ENCODE data around the gene C10orf95.

C10orf95 gene

DNA sequence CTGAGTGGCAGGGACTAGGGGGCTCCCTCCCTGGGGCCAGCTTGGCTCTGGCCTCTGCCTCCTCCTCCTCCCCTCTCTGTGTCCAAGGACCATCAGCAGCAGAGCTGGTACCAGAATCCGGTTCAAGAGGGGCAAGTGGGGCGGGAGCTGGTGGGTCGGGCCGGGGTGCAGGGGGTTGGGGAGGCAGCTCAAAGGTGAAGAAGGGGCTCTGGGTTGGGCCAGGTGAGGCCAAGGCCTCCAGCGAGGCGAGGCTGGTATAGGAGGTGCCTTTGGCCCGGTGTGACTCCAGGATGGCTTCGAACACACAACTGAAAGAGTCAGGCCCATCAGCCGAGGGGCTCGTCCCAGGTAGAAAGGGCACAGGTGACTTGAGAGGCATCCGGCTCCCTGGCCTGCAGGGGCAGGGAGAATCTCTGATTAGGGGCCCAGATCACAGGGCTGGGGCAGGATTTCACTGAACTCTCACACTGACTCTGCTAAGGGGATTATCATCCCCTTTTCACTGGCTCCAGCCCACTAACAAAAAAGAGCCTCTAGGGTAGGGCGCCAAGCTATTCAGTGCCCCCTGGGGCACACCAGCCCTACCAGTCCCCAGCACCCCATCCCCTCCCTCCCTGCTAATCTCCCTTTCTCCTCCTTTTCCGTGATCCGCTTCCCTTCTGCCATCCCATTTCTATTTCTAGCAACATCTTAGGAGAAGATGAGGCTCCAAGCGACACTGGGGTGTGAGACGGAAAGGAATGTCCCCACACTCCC lies 37.4 kb downstream of the C10orf95 start:
- no peak for DNase-seq

DNA sequence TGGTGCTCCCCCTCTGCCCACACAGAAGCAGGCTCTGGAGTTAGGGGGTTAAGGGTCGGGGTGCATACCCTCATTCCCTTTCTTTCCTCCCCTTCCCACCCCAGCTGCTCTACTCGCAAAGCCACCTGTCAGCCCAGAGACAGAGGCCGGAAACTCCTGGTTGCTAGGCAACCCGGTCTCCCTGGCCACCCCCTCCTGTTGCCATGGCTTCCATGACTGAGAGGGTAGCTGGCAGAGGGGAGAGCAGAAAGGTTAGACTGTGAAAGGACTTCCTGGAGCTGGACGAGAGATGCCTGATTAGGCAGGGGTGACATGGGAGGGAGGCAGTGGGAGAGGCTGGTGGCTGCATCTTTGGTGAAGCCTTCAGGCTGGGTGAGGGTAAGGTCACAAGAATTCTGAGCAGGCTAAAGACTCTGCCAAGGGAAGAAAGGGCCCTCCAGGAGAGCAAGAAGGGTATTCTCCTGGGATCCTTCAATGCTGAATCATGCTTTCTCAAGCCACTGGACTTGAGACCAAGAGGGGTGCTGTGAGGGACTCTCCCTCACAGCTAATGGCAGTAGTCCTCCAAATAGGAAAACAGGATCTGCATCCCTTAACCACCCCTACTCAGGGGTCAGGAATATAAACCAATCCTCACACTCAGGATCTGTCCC lies 38.2 kb downstream of the C10orf95 start:
- peak; percentile 71 for DNase-seq

DNA sequence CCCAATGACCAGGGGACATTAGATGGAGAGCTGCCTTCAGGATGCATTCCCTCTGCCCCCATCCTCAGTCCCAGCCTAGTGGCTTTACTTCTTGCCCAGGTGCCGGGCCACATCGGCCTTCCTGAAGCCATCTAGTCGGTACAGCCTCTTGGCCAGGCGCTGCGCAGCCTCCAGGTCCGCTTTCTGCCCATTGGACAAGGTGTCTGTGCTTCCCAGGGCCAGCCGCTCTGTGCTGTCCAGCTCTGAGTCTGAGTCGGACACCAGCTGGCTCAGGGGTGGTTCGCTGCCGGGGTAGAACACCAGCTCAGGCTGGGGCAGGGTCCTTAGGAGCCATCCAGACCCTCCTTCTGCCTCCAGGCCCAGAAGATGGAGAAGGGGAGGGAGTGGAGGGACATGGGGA lies 39.0 kb downstream of the C10orf95 start:
- DNase-seq = peak; percentile 51

DNA sequence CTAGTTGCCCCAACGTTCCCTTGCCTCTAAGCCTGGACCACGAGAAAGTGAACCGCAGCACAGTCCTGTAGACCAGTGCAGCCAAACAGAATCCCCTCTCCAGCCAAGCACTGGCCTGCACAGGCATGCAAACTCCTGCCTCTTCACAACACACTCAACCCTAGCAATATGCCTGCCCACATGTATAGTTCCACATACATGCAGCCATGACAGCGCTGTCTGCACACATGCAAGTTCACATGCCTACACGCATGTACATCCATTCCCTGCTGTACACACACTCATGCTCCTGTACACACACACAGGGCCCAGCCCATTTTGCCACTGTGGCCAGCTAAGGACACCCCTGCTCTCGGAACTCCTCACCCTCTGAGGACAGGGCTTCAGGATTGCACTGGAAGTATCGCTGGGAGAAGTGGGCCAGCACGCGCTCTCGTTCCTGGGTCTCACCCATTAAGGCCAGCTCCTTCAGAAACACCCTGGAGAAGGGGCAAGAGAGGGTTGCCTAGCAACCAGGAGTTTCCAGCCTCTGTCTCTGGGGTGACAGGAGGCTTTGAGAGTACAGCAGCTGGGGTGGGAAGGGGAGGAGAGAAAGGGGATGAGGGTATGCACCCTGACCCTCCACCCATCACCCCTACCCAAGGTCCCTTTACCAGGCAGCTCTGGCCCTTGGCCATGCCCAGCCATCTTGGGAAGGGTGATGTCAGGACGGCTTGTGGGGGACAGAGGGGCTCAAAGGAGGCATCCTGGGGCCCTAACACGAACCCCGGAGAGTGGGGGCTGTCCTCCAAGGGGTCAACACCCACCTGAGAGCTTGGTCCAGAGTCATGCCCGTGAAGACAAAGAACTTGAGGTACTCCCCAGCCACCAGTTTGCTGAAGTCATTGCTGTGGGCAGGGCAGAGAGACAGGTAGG lies 39.7 kb downstream of the C10orf95 start:
- peak; percentile 54 for DNase-seq

DNA sequence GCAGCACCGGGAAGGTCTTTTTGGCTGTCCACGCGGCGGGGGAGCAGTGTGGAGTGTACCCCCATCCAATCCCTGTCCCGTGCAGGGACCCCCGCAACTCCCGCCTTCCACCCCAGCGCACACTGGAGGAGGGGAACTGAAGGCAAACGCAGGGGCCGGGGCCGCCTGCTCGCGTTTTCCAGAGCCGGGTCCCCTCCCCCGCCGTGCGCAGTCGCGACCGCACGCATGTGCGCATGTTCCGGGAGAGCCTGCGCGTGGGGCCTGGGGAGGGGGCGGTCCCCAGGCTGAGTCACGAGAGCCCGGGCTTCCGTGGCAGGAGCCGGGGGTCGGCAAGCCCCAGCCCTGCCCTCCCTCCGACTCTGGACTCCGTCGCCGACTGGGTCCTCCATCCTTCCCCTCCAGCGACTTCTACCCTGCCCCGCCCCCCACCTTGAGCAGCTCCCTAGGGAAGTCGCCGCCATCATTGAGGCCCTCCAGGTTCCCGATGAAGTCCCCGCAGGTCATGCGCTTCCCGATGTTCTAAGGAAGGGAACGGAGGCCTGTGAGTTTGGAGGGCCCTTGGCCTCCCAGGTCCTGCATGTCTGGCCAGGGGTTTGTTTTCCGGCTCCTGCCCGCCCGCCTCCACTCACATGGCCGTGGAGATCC lies 40.8 kb downstream of the C10orf95 start:
- DNase-seq = peak; percentile 79

DNA sequence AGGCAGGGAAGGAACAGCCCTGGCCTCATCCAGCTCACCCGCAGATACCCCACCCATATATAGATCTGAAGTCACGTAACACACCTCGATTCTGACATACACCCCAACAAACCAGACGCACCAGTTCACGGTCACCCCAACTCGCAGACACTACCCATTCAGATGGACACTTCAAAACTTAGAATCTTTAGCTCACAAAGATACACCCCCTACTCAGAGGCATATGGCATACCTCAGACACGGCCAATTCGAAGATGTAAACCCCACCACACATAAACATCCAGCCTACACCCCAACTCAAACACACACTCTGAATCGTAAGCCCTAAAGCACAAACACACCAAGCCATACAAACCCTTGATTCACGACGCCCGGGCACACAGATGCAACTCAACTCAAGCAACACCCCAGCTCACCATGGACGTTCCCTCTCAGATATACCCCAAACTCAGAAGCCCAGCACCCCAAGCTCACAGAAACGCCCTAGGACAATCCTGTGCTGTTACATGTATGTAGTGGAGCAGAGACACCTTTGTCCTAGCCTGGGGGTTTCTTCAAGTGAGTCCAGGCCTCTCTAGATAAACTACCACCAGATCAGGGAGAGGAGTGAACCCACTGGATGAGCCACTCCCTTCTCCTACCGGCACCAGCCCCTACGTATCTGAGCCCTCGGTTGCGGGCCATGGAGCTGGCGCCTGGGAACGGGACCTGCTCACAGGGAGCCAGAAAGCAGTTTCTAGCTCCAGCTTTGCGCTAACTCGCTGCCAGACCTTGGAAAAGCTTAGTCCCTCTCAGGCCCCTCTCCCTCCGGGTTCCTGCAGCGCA lies 41.5 kb downstream of the C10orf95 start:
- no peak for DNase-seq

DNA sequence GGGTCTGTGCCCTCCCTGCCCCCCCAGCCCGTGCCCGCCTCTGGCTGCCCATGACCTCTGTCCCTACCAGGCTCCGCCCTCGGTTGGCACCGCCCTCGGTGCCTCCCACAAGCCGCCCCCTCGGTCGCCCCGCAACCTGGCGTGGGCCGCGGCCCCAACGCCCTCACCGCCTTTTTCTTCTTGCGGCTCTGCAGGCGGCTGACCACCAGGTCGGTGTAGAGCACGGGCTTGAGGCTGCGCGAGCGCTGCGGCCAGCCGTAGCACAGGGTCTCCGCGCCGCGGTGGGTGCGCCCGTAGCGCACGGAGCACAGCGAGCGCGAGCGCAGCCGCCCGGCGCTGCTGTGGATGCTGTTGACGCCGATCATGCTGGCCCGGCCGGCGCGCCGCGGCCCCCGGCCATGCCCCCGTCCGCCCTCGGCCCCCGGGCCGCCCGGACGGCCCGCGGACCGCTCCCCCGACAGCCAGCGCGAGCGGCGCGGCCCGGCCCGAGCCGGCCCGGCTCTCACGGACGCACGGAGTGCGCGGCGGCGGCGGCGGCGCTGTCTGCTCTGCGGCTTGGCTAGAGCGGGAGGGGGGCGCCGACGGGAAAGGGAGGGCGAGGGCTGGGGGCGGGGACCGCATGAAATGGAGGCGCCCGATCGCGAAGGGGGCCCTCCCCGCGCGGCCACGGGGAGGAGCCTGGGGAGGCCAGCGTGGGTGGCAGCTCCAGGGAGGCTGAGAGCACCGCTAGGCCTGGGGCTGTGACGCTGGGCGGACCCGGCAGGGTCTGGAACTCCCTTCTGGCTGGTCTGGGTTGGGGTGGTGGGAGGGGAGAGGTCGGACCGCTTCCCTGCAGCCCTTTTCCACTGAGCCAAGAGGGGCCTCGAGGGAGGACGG lies 42.4 kb downstream of the C10orf95 start:
- DNase-seq = peak; percentile 87

DNA sequence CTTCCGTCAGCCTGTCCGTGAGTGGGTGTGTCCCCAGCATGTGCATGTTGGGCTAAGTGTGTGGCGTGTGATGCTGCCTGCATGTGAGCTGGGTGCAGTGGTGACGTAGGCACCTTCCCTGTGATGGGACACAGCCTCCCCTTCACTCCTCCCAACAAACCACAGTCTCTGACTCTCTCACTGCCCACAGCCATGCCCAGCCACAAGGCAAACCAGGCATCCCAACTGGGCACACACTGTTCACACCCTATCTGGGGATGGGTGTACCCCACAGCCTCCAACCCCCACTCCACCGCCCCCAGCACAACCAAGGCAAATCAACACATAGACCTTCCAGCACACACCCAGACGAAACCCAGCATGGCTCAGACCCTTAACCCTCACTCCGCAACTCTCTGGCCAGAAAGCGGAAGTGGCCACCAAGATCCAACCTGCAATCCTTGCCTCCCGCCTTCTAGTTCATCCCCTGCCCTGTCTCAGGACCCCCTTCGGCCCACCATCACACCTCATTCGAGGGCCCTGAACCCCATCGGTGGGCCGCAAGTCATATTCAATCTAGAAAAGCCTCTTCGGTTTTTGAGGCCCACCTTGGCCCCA lies 43.1 kb downstream of the C10orf95 start:
- peak; percentile 60 for DNase-seq

DNA sequence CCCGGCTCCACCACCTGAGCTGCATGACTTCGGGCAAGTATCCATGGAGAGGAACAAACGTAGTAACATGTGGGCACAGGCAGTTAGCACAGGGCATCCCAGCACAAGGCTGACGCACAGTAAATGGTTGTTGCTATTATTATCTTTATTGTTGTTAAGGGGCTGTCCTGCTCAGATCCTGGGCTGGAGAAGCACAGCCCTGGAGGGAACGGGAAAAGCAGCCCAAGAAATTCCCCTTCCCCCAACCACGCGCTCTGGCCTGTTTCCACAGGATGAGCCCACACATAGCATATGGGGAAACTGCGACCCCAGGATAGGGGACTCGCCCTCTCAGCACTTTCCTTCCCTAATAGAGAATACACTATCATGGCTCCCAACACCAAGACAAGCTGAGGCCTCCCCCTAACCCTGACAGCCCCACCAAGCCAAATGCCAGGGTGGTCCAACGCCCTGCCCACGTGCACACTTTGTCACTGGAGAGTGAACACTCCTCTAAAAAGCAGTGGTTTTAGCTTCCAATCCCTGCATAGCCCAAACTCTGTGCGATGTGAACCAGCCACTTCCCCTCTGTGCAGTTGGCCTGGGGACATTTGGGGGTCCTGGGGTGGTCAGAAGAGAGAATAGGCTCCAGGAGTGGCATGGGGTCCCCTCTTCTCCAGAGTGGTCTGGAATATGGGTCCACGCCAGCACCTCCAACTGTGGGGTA lies 43.8 kb downstream of the C10orf95 start:
- no peak for DNase-seq

DNA sequence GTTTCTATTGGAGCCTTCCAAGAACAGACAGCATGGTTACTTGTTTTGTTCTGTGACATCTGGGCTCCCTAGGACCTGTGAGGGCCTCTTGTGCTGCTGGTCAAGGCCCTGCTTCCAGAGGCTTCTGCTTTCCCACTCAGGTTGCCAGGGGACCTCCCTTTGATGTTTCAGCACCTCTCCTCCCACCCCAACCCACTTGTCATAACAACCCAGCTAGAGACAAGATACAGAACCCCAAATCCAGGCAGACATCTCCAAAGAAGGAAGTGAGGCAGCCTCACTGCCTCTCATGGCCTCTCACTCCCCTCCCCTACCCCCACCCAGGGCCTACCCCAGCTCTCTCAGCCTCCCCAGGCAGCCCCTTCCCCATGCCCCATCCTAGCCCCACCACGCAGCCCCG lies 44.5 kb downstream of the C10orf95 start:
- no peak for DNase-seq

DNA sequence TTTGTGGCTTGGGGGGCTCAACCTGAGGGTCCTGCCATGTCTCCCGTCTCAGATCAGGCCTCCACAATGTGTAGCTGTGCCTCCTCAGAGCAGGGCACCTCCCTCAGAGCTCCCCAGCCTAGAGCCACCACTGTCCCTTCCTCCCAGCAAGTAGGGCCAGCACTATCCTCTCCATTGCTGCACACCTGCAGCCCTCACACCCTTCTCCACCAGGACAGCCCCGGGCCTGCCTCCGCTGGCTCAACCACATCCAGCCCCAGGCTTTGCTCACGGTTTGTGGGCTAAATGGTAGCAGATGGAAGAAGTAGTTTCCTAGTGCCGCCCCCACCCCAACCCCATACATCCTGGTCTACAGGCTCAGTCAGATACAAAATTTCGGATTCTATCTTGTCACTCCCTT lies 45.7 kb downstream of the C10orf95 start:
- no peak for DNase-seq

DNA sequence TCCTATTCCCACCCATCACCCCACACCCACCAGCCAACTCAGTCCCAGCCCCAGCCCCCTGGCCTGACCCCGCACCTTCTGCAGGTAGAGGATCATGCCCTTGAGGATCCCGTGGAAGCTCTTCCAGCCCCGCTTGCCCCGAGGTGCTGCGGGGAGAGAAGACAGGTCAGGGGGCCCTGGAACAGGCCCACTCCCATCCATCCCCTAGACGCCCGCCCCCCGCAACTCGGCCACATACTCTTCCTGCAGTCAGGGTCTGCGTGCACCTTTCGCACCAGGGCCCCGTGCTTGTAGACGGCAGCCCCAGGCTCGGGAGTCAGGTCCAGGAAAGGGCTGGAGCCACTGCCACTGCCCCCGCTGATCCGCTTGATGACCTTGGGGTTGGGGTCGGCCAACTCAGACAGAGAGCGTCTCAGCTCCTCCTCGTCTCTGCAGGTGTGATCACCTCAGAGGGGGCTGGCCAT lies 46.2 kb downstream of the C10orf95 start:
- no peak for DNase-seq

DNA sequence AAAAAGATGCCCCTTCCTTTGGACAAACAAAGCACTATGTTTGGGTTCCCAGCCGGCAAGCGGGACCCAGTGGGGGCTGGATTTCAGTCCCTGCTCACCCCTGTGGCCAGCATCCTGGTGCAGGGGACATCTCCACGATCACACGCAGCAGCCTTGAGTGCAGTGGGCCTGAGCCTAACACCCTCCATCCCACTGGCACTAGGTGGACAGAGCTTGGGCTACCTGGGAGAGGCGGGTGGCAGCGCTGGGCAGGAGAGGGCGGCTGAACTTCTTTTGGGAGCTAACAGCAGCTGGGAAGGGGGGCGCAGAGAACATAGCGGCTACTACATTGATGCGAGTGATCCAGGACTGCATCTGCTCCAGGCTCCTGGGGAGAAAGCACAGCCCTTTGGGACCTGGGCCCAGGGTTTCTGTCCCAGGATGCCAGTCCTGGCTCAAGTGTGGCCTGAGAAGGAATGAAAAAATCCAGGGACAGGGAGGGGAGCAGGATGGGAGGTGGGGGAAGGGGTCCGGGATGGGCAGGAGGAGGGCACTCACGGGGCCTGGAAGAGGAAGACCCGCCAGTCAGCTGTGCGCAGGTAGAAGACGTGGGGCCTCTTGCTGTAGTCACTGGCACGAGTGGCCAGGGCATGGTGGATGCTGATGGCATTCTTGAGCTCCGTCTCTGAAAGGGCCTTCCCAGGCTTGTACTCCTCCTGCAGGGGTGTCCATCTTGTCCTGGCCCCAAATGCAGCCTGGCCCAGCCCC lies 46.8 kb downstream of the C10orf95 start:
- DNase-seq = no peak

DNA sequence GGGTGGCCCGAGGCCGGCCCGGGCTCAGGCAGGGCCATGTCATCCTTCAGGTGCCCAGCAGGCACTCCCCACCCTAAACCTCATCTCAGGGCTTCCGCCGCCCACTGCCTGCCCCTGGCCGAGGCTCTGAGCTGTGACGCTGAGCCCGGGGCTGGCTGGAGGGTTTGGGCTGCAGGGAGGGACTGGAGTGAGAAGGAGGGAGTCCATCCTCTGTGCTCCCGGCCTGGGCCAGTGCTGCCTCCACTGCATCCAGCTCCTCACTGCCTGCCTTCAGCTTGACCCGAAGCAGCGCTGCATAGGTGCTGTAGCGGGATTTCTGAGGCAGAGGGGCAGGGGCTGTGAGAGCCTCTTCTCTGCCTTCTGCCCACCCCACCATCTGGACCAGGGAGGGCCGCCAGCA lies 48.2 kb downstream of the C10orf95 start:
- DNase-seq = no peak

DNA sequence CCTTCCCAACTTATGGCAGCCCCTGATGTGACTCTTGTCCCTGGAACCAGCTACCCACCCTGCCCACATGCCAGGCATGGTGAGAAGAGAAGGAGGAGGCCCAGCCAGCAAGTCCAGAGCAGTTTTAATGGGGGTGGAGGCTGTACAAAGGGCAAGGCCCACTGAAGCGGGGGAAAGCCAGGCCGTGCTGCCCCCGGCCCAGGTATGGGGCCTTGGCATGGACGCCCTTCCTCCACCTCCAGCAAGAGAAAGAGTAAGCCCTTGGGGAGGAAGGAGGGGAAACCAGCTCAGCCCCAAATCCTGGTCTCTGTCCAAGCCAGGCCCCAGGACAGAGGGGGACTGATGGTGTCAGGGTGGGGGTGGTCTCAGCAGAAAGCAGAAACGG lies 48.8 kb downstream of the C10orf95 start:
- no peak for DNase-seq

DNA sequence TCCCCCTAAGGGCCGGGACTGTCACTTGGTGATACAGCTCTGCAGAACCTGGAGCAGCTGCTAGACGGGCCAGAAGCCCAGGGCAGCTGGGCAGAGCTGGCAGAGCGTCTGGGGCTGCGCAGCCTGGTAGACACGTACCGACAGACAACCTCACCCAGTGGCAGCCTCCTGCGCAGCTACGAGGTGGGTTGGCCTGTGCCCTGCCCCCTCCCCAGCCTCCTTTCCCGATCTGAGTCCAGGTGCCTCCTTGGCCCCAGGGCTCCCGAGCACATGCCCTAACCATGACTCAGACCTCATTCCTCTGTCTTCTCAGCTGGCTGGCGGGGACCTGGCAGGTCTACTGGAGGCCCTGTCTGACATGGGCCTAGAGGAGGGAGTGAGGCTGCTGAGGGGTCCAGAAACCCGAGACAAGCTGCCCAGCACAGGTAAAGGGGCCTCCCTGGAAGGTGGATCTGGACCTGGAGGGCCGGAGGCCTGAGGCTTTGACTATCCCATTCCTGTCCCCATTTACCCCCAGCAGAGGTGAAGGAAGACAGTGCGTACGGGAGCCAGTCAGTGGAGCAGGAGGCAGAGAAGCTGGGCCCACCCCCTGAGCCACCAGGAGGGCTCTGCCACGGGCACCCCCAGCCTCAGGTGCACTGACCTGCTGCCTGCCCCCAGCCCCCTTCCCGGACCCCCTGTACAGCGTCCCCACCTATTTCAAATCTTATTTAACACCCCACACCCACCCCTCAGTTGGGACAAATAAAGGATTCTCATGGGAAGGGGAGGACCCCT lies 49.4 kb downstream of the C10orf95 start:
- no peak for DNase-seq

DNA sequence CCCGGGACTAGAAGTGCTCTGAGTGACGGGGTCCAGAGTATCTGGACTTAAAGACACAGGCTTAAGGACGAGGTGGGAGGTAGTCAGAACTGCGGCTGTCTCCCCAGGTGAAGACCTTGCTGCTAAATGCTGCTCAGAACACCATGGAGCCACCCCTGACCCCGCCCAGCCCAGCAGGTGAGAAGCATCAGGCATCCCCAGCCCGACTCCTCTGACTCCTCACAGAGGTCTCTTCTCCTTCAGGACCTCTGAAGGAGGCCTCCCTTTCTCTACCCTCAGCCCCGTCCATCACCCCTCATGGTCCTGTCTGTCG lies 50.0 kb downstream of the C10orf95 start:
- no peak for DNase-seq

DNA sequence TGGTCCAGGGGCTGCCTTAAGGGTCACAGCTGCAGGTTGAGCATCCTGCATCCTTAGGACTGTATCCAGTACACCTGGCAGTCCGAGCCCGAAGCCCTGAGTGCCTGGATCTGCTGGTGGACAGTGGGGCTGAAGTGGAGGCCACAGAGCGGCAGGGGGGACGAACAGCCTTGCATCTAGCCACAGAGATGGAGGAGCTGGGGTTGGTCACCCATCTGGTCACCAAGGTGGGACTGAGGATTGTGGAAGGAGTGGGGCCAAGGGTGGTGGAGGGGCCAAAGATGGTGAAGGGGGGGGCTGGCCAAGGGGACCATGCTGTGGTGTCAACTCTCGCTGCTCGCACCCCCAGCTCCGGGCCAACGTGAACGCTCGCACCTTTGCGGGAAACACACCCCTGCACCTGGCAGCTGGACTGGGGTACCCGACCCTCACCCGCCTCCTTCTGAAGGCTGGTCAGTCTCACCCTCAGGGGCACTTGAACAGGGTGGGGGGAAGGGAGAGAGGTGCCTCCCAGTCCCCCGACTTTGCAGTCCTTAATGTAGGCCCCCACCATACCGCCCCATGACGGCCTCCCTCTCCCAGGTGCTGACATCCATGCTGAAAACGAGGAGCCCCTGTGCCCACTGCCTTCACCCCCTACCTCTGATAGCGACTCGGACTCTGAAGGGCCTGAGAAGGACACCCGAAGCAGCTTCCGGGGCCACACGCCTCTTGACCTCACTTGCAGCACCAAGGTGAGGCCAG lies 50.6 kb downstream of the C10orf95 start:
- no peak for DNase-seq
